Measurements from ENCODE around the gene PREX1.

The PREX1 gene

GRCh38 chr20:48703107-48703506, 124.7 kb downstream of the PREX1 start:
- Histone ChIP-seq H3K9me3 (ENCODE audit: control insufficient read depth, low read length) (no peaks in the 10 kb centered on the region), H3K4me1 (ENCODE audit: control insufficient read depth, insufficient read depth, low read length, poor library complexity, severe bottlenecking) (peaks cover 14% of the 10 kb centered on the region), H3K27ac (ENCODE audit: insufficient read depth, low read length, poor library complexity, severe bottlenecking) (no peak overlapping the region), H3K36me3 (ENCODE audit: control insufficient read depth, insufficient read depth, low read length) (peaks cover 84% of the 10 kb centered on the region), H3K4me3 (ENCODE audit: insufficient read depth, low read depth, low read length, poor library complexity, severe bottlenecking) (no peak overlapping the region), H3K27me3 (replicated peaks; ENCODE audit: control insufficient read depth, insufficient read depth, low read length, poor library complexity, severe bottlenecking) (no peaks in the 10 kb centered on the region)
- no peak for DNase-seq

GRCh38 chr20:48702455-48702913, 125.3 kb downstream of the PREX1 start:
- Histone ChIP-seq H3K9me3 (ENCODE audit: control insufficient read depth, low read length) (no peaks in the 10 kb centered on the region), H3K27ac (ENCODE audit: insufficient read depth, low read length, poor library complexity, severe bottlenecking) (no peak overlapping the region), H3K4me3 (ENCODE audit: insufficient read depth, low read depth, low read length, poor library complexity, severe bottlenecking) (no peak overlapping the region), H3K27me3 (replicated peaks; ENCODE audit: control insufficient read depth, insufficient read depth, low read length, poor library complexity, severe bottlenecking) (no peaks in the 10 kb centered on the region), H3K4me1 (ENCODE audit: control insufficient read depth, insufficient read depth, low read length, poor library complexity, severe bottlenecking) (peaks cover 12% of the 10 kb centered on the region), H3K36me3 (ENCODE audit: control insufficient read depth, insufficient read depth, low read length) (peaks cover 81% of the 10 kb centered on the region)
- no peak for DNase-seq

GRCh38 chr20:48701702-48702101, 126.1 kb downstream of the PREX1 start:
- Histone ChIP-seq H3K27ac (ENCODE audit: insufficient read depth, low read length, poor library complexity, severe bottlenecking) (no peak overlapping the region), H3K9me3 (ENCODE audit: control insufficient read depth, low read length) (no peaks in the 10 kb centered on the region), H3K27me3 (replicated peaks; ENCODE audit: control insufficient read depth, insufficient read depth, low read length, poor library complexity, severe bottlenecking) (no peaks in the 10 kb centered on the region), H3K4me3 (ENCODE audit: insufficient read depth, low read depth, low read length, poor library complexity, severe bottlenecking) (no peak overlapping the region), H3K36me3 (ENCODE audit: control insufficient read depth, insufficient read depth, low read length) (peaks cover 73% of the 10 kb centered on the region), H3K4me1 (ENCODE audit: control insufficient read depth, insufficient read depth, low read length, poor library complexity, severe bottlenecking) (peaks cover 4% of the 10 kb centered on the region)
- no peak for DNase-seq

- H3K4me1 ChIP-seq (ENCODE audit: control insufficient read depth, insufficient read depth, low read length, poor library complexity, severe bottlenecking): no peaks in the 10 kb centered on the region
- no peak overlapping the region for H3K27ac ChIP-seq (ENCODE audit: insufficient read depth, low read length, poor library complexity, severe bottlenecking)
- H3K9me3 ChIP-seq (ENCODE audit: control insufficient read depth, low read length): no peaks in the 10 kb centered on the region
- peaks cover 72% of the 10 kb centered on the region for H3K36me3 ChIP-seq (ENCODE audit: control insufficient read depth, insufficient read depth, low read length)
- H3K27me3 ChIP-seq (replicated peaks; ENCODE audit: control insufficient read depth, insufficient read depth, low read length, poor library complexity, severe bottlenecking): no peaks in the 10 kb centered on the region
- no peak overlapping the region for H3K4me3 ChIP-seq (ENCODE audit: insufficient read depth, low read depth, low read length, poor library complexity, severe bottlenecking)
- DNase-seq: no peak
Observed at GRCh38 chr20:48698507-48699267, 129.1 kb downstream of the PREX1 start.

GRCh38 chr20:48697845-48698491, 129.8 kb downstream of the PREX1 start:
- Histone ChIP-seq H3K4me3 (ENCODE audit: insufficient read depth, low read depth, low read length, poor library complexity, severe bottlenecking) (no peak overlapping the region), H3K36me3 (ENCODE audit: control insufficient read depth, insufficient read depth, low read length) (peaks cover 69% of the 10 kb centered on the region), H3K27me3 (replicated peaks; ENCODE audit: control insufficient read depth, insufficient read depth, low read length, poor library complexity, severe bottlenecking) (no peaks in the 10 kb centered on the region), H3K9me3 (ENCODE audit: control insufficient read depth, low read length) (no peaks in the 10 kb centered on the region), H3K27ac (ENCODE audit: insufficient read depth, low read length, poor library complexity, severe bottlenecking) (no peak overlapping the region), H3K4me1 (ENCODE audit: control insufficient read depth, insufficient read depth, low read length, poor library complexity, severe bottlenecking) (no peaks in the 10 kb centered on the region)
- no peak for DNase-seq

- H3K4me1 ChIP-seq (ENCODE audit: control insufficient read depth, insufficient read depth, low read length, poor library complexity, severe bottlenecking): no peaks in the 10 kb centered on the region
- no peak overlapping the region for H3K4me3 ChIP-seq (ENCODE audit: insufficient read depth, low read depth, low read length, poor library complexity, severe bottlenecking)
- H3K36me3 ChIP-seq (ENCODE audit: control insufficient read depth, insufficient read depth, low read length): peaks cover 69% of the 10 kb centered on the region
- H3K27me3 ChIP-seq (replicated peaks; ENCODE audit: control insufficient read depth, insufficient read depth, low read length, poor library complexity, severe bottlenecking): no peaks in the 10 kb centered on the region
- DNase-seq: no peak
- H3K9me3 ChIP-seq (ENCODE audit: control insufficient read depth, low read length): no peaks in the 10 kb centered on the region
- H3K27ac ChIP-seq (ENCODE audit: insufficient read depth, low read length, poor library complexity, severe bottlenecking): no peak overlapping the region
Observed at GRCh38 chr20:48696671-48697070, 131.1 kb downstream of the PREX1 start.

GRCh38 chr20:48695738-48696137, 132.1 kb downstream of the PREX1 start:
- Histone ChIP-seq H3K4me3 (ENCODE audit: insufficient read depth, low read depth, low read length, poor library complexity, severe bottlenecking) (no peak overlapping the region), H3K4me1 (ENCODE audit: control insufficient read depth, insufficient read depth, low read length, poor library complexity, severe bottlenecking) (no peaks in the 10 kb centered on the region), H3K27me3 (replicated peaks; ENCODE audit: control insufficient read depth, insufficient read depth, low read length, poor library complexity, severe bottlenecking) (no peaks in the 10 kb centered on the region), H3K36me3 (ENCODE audit: control insufficient read depth, insufficient read depth, low read length) (peaks cover 69% of the 10 kb centered on the region), H3K27ac (ENCODE audit: insufficient read depth, low read length, poor library complexity, severe bottlenecking) (no peak overlapping the region), H3K9me3 (ENCODE audit: control insufficient read depth, low read length) (no peaks in the 10 kb centered on the region)
- DNase-seq: no peak

GRCh38 chr20:48695255-48695654, 132.5 kb downstream of the PREX1 start:
- Histone ChIP-seq H3K36me3 (ENCODE audit: control insufficient read depth, insufficient read depth, low read length) (peaks cover 68% of the 10 kb centered on the region), H3K9me3 (ENCODE audit: control insufficient read depth, low read length) (no peaks in the 10 kb centered on the region), H3K27me3 (replicated peaks; ENCODE audit: control insufficient read depth, insufficient read depth, low read length, poor library complexity, severe bottlenecking) (no peaks in the 10 kb centered on the region), H3K4me3 (ENCODE audit: insufficient read depth, low read depth, low read length, poor library complexity, severe bottlenecking) (no peak overlapping the region), H3K4me1 (ENCODE audit: control insufficient read depth, insufficient read depth, low read length, poor library complexity, severe bottlenecking) (no peaks in the 10 kb centered on the region), H3K27ac (ENCODE audit: insufficient read depth, low read length, poor library complexity, severe bottlenecking) (no peak overlapping the region)
- DNase-seq: no peak

GRCh38 chr20:48694381-48694865, 133.4 kb downstream of the PREX1 start:
- Histone ChIP-seq H3K4me3 (ENCODE audit: insufficient read depth, low read depth, low read length, poor library complexity, severe bottlenecking) (no peak overlapping the region), H3K27me3 (replicated peaks; ENCODE audit: control insufficient read depth, insufficient read depth, low read length, poor library complexity, severe bottlenecking) (no peaks in the 10 kb centered on the region), H3K9me3 (ENCODE audit: control insufficient read depth, low read length) (no peaks in the 10 kb centered on the region), H3K36me3 (ENCODE audit: control insufficient read depth, insufficient read depth, low read length) (peaks cover 67% of the 10 kb centered on the region), H3K27ac (ENCODE audit: insufficient read depth, low read length, poor library complexity, severe bottlenecking) (no peak overlapping the region), H3K4me1 (ENCODE audit: control insufficient read depth, insufficient read depth, low read length, poor library complexity, severe bottlenecking) (no peaks in the 10 kb centered on the region)
- no peak for DNase-seq

GRCh38 chr20:48691523-48691922, 136.3 kb downstream of the PREX1 start:
- Histone ChIP-seq H3K9me3 (ENCODE audit: control insufficient read depth, low read length) (no peaks in the 10 kb centered on the region), H3K4me3 (ENCODE audit: insufficient read depth, low read depth, low read length, poor library complexity, severe bottlenecking) (no peak overlapping the region), H3K36me3 (ENCODE audit: control insufficient read depth, insufficient read depth, low read length) (peaks cover 76% of the 10 kb centered on the region), H3K27me3 (replicated peaks; ENCODE audit: control insufficient read depth, insufficient read depth, low read length, poor library complexity, severe bottlenecking) (no peaks in the 10 kb centered on the region), H3K27ac (ENCODE audit: insufficient read depth, low read length, poor library complexity, severe bottlenecking) (no peak overlapping the region), H3K4me1 (ENCODE audit: control insufficient read depth, insufficient read depth, low read length, poor library complexity, severe bottlenecking) (no peaks in the 10 kb centered on the region)
- no peak for DNase-seq
